Keratinocyte (primary cell): ENCODE results near the gene ARHGAP15. TPM values are rescaled to one million over a fixed set of nuclear protein-coding genes. Genes with fewer than 3 reads are reported as not detected.

Experiments used
- DNase-seq: peaks from one replicate; pipeline ENCODE4 v3.0.0-alpha.2; 2011; ENCODE audit warnings: low read depth, missing footprints, low spot score
- FAIRE-seq: peaks from 2 replicates; lab custom pipeline; 2011; peaks lifted over from hg19 to GRCh38; lab: Jason Lieb, UNC
- H2AFZ ChIP-seq: 2 replicates; pipeline ENCODE4 v1.6.0; 2012; ENCODE audit warnings: low read length, control low read depth, inconsistent platforms; ENCODE audit not compliant: control insufficient read depth
- H3K27ac ChIP-seq: 2 replicates; pipeline ENCODE4 v1.5.1; 2011; ENCODE audit warnings: low read length; ENCODE audit not compliant: control insufficient read depth, insufficient read depth
- H3K27me3 ChIP-seq: 3 replicates; pipeline ENCODE4 v1.6.0; 2011; ENCODE audit warnings: low read length; ENCODE audit not compliant: control insufficient read depth, insufficient read depth; ENCODE audit errors: extremely low read depth
- H3K36me3 ChIP-seq, 2 experiments: 2 replicates in 1 of 2; 3 replicates in 1 of 2; pipeline ENCODE4 v1.5.1; 2011; ENCODE audit warnings: low read length in 2 of 2, mild to moderate bottlenecking in 1 of 2; ENCODE audit not compliant: control insufficient read depth in 2 of 2, insufficient read depth in 2 of 2; ENCODE audit errors: extremely low read depth in 1 of 2
- H3K4me1 ChIP-seq: 3 replicates; pipeline ENCODE4 v1.5.1; 2011; ENCODE audit warnings: low read length; ENCODE audit not compliant: control insufficient read depth, insufficient read depth; ENCODE audit errors: extremely low read depth
- H3K4me2 ChIP-seq: 3 replicates; pipeline ENCODE4 v1.6.0; 2011; ENCODE audit warnings: low read depth, low read length; ENCODE audit not compliant: control insufficient read depth, insufficient read depth; ENCODE audit errors: extremely low read depth
- H3K4me3 ChIP-seq, 3 experiments: fragments of 200-600 bp in 1 of 3; sonication (generic) in 1 of 3; 2 replicates in 2 of 3; 3 replicates in 1 of 3; pipeline ENCODE4 v1.5.1; 2011 to 2016; ENCODE audit warnings: low read length in 3 of 3, mild to moderate bottlenecking in 3 of 3, control low read depth in 2 of 3, inconsistent platforms in 1 of 3, low read depth in 1 of 3, mixed read lengths in 1 of 3, mixed run types in 1 of 3, moderate library complexity in 1 of 3; ENCODE audit not compliant: control insufficient read depth in 2 of 3, insufficient read depth in 2 of 3; ENCODE audit errors: extremely low read depth in 1 of 3
- H3K79me2 ChIP-seq: 2 replicates; pipeline ENCODE4 v1.6.0; 2012; ENCODE audit warnings: low read length; ENCODE audit not compliant: control insufficient read depth, insufficient read depth
- H3K9ac ChIP-seq: 3 replicates; pipeline ENCODE4 v1.6.0; 2011; ENCODE audit warnings: low read length; ENCODE audit not compliant: control insufficient read depth, insufficient read depth; ENCODE audit errors: extremely low read depth
- H3K9me1 ChIP-seq: 3 replicates; pipeline ENCODE4 v1.6.0; 2011; ENCODE audit warnings: low read length; ENCODE audit not compliant: control insufficient read depth, insufficient read depth; ENCODE audit errors: extremely low read depth
- H3K9me3 ChIP-seq: 2 replicates; pipeline ENCODE4 v1.5.1; 2012; ENCODE audit warnings: low read depth, low read length; ENCODE audit not compliant: control insufficient read depth
- H4K20me1 ChIP-seq: 3 replicates; pipeline ENCODE4 v1.6.0; 2011; ENCODE audit warnings: low read length; ENCODE audit not compliant: control insufficient read depth, insufficient read depth; ENCODE audit errors: extremely low read depth
- EZH2 ChIP-seq: IDR thresholded peaks from one replicate; pipeline ENCODE4 v1.6.1; 2012; ENCODE audit warnings: inconsistent platforms, mild to moderate bottlenecking, low read length, moderate library complexity
- dilution Hi-C: fragments of 300-500 bp; cut with MboI; formaldehyde crosslinking; loops from one replicate; pipeline ENCODE4 v1.7.0; 2020; ENCODE audit warnings: low sequenced_read_pairs; ENCODE audit not compliant: extremely low pct_ligation_motif_present
- polyA plus RNA-seq, 5 experiments: library from polyadenylated mRNA; depleted of rRNA in 3 of 5; stranded (reverse) in 3 of 5; stranded (forward) in 1 of 5; unstranded in 1 of 5; fragments of >200 nt; gene quantifications; 1 replicate in 1 of 5; 2 replicates in 3 of 5; 3 replicates in 1 of 5; pipeline versions ENCODE4 v1.2.1 to v1.2.3, GENCODE V29; 2011 to 2012; ENCODE audit warnings: missing spikeins in 2 of 5, low read depth in 1 of 5, low replicate concordance in 1 of 5
- TF ChIP-seq, protein P1 (sequence below), 3 experiments: IDR thresholded peaks in 1 of 3; conservative IDR thresholded peaks in 1 of 3; optimal IDR thresholded peaks in 1 of 3; 2 replicates in 2 of 3; 3 replicates in 1 of 3; pipeline versions ENCODE3 to v1.5.1; 2011; ENCODE audit warnings: low read length in 3 of 3, mild to moderate bottlenecking in 3 of 3, moderate library complexity in 2 of 3, control low read depth in 1 of 3, inconsistent platforms in 1 of 3; ENCODE audit not compliant: insufficient read depth in 2 of 3; ENCODE audit errors: extremely low read depth in 1 of 3

The ARHGAP15 gene
- polyA plus RNA-seq, 1 donor (not counting 4 experiments of a cell fraction or from before 2014, with no cell fraction given) = not detected

DNA sequence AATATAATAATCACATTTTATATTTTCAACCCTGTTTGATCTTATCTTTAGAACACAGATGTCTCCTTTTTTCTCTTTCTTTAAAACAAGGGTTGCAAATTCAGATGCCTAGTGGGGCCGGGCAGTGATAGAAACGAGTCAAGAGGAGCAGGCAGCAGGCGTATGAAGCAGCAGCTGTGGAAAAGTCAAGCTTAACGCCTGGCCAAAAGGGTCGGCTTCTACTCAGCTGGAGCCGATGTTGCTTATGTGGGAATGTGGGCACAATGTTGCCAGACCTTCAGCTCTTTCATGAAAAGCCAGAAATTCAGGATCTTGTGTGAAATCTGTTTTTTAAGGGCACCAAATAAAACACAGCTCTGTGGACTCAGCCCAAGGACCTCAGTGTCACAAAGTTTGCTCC is 642.7 kb downstream of the ARHGAP15 start:
- no peak overlapping the region for H3K4me2 ChIP-seq
- H4K20me1 ChIP-seq = no peaks in the 10 kb centered on the region
- H3K79me2 ChIP-seq = no peaks in the 10 kb centered on the region
- H3K9ac ChIP-seq = no peak overlapping the region
- TF ChIP-seq, protein P1, sequence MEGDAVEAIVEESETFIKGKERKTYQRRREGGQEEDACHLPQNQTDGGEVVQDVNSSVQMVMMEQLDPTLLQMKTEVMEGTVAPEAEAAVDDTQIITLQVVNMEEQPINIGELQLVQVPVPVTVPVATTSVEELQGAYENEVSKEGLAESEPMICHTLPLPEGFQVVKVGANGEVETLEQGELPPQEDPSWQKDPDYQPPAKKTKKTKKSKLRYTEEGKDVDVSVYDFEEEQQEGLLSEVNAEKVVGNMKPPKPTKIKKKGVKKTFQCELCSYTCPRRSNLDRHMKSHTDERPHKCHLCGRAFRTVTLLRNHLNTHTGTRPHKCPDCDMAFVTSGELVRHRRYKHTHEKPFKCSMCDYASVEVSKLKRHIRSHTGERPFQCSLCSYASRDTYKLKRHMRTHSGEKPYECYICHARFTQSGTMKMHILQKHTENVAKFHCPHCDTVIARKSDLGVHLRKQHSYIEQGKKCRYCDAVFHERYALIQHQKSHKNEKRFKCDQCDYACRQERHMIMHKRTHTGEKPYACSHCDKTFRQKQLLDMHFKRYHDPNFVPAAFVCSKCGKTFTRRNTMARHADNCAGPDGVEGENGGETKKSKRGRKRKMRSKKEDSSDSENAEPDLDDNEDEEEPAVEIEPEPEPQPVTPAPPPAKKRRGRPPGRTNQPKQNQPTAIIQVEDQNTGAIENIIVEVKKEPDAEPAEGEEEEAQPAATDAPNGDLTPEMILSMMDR (optimal IDR thresholded peaks at IDR 0.05 in 1 of 3, IDR thresholded peaks at IDR 0.05 in 1 of 3, conservative IDR thresholded peaks at IDR 0.05 in 1 of 3; ENCODE audit: extremely low read depth in 1 of 3, insufficient read depth in 2 of 3, low read length in 3 of 3) = no peak
- no peak for TF ChIP-seq EZH2
- H3K4me1 ChIP-seq = no peaks in the 10 kb centered on the region
- no peaks in the 10 kb centered on the region for H3K9me3 ChIP-seq
- H3K27ac ChIP-seq = no peak overlapping the region
- dilution Hi-C loops = no loop called here
- no peak overlapping the region for H3K4me3 ChIP-seq
- H3K9me1 ChIP-seq = no peaks in the 10 kb centered on the region
- FAIRE-seq (no peak), DNase-seq (no peak)
- H3K27me3 ChIP-seq = no peaks in the 10 kb centered on the region
- H3K36me3 ChIP-seq = no peaks in the 10 kb centered on the region
- no peak overlapping the region for H2AFZ ChIP-seq

- Histone ChIP-seq H3K9ac (no peak overlapping the region), H3K4me3 (no peak overlapping the region), H3K9me3 (no peaks in the 10 kb centered on the region), H3K4me2 (no peak overlapping the region), H3K27me3 (no peaks in the 10 kb centered on the region), H3K4me1 (no peaks in the 10 kb centered on the region), H3K9me1 (no peaks in the 10 kb centered on the region), H3K27ac (no peak overlapping the region), H3K79me2 (no peaks in the 10 kb centered on the region), H2AFZ (no peak overlapping the region), H3K36me3 (no peaks in the 10 kb centered on the region), H4K20me1 (no peaks in the 10 kb centered on the region)
- DNase-seq (no peak), FAIRE-seq (no peak)
- dilution Hi-C loops = no loop called here
- TF ChIP-seq EZH2 = no peak
- TF ChIP-seq, protein P1 (optimal IDR thresholded peaks at IDR 0.05 in 1 of 3, IDR thresholded peaks at IDR 0.05 in 1 of 3, conservative IDR thresholded peaks at IDR 0.05 in 1 of 3; ENCODE audit: extremely low read depth in 1 of 3, insufficient read depth in 2 of 3, low read length in 3 of 3) = no peak
Observed at GRCh38 chr2:143776526-143777297, 647.5 kb downstream of the ARHGAP15 start.
